GM12891 (cell line): ENCODE measurements around the gene EHD4.

Experiments
- POLR2A ChIP-seq: IDR thresholded peaks from 2 replicates; pipeline ENCODE4 v1.6.1; 2011; ENCODE audit warnings: low read depth, low read length, control low read depth
- POLR2AphosphoS5 ChIP-seq: IDR thresholded peaks from 2 replicates; pipeline ENCODE4 v1.6.1; 2011; ENCODE audit warnings: low read depth, low read length, control low read depth
- SPI1 ChIP-seq: IDR thresholded peaks from 2 replicates; pipeline ENCODE4 v1.6.1; 2011; ENCODE audit warnings: low read depth, low read length, control low read depth
- TAF1 ChIP-seq: IDR thresholded peaks from 2 replicates; pipeline ENCODE4 v1.6.1; 2011; ENCODE audit warnings: low read depth, low read length, control low read depth

- TF ChIP-seq POLR2A, result no peak
- TF ChIP-seq TAF1, result no peak
- no peak for TF ChIP-seq POLR2AphosphoS5
- no peak for TF ChIP-seq SPI1
These were observed 5.5 kb upstream of the EHD4 start for GRCh38 chr15:41977757-41978383.
